HG02588 (cell line): ENCODE measurements around the gene KRTAP5-7.
"Not testable (repeated sequence)": the region's sequence is repeated elsewhere in the genome, so short reads cannot be mapped to it uniquely, and the experiment has no call there.

Experiments
- ATAC-seq: cut with Tn5 transposase; IDR thresholded peaks from one replicate; pipeline ENCODE4 v1.9.1; 2021; ENCODE audit warnings: mild to moderate bottlenecking, moderate library complexity; ENCODE audit not compliant: unreplicated experiment

KRTAP5-7 gene

DNA sequence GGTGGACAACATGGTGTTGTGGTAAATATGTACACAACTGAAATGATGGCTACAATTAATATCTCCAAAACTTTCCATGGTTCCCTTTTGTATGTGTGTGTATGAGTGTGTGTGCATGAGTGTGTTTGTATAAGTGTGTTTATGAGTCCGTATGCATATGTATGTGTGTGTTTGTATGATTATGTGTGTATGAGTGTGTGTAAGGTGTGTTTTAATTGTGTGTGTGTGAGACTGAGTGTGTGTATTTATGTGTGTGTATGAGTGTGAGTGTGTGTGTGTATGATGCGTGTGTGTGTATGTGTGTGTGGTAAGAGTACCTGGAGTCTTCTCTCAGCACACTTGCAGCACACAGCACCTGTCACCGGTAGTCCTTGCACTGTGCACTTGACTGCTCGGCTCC, 29.0 kb downstream of the KRTAP5-7 start:
- no peak for ATAC-seq

DNA sequence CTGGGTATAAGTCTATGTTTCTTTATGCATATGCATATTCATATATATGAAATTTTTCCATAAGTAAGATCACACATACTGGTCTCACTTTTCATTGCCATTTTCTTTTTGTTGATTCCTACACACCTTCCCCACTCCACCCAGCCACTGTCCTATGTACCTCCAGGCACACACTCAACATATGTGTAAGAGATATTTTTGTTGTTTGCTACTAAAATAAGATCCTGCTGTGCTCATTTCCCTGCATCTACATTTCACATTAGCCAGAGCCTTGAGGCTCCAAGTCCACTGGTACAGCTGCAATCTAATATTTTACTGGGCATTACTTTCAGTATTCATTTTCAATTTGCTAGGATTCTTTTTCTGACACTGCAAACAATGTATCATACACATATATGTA, 30.2 kb downstream of the KRTAP5-7 start:
- no peak for ATAC-seq

DNA sequence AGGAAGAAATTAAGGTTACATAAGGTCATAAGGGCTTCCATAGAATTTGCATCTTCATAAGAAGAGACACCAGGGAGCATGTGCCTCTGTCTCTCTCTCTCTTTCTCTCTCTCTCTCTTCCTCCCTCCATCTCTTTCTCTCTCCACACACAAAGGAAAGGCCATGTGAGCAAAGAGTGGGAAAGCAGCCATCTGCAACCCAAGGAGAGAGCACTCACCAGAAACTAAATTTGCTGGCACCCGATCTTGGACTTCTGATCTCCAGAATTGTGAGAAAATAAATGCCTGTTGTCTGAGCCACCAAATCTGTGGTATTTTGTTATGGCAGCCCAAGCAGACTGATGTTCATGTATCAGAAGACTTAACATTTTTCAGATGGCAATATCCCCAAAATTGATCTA, 31.9 kb downstream of the KRTAP5-7 start:
- ATAC-seq: no peak

DNA sequence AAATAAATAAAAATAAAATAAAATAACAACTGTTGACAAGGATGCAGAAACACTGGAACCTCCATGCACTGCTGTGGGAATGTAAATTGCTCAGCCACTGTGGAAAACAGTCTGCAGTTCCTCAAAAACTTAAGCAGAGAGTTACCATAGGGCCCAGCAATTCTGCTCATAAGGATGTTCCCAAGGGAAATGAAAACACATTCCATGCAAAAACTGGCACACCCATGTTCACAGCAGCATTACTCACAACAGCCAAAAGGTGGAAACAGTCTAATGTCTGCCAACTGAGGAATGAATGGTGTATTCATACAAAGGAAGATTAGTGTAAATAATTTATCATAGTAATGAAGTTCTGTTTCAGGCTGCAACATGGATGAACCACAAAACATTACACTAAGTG, 35.1 kb downstream of the KRTAP5-7 start:
- no peak for ATAC-seq

DNA sequence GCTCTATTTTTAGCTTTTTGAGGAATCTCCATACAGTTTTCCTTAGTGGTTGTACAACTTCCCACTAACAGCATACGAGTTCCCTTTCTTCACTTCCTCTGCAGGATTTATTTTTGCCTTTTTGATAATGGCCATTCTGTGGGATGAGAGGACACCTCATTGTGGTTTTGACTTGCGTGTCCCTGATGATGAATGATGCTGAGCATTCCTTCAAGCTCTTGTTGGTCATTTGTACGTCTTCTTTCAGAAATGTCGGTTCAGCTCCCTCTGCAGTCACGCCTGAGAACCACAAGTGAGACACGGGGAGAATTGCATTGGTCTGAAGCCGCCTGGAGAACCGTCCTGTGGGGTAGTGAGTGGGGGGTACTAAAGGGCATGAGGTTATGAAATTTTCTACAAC, 36.3 kb downstream of the KRTAP5-7 start:
- no peak for ATAC-seq

DNA sequence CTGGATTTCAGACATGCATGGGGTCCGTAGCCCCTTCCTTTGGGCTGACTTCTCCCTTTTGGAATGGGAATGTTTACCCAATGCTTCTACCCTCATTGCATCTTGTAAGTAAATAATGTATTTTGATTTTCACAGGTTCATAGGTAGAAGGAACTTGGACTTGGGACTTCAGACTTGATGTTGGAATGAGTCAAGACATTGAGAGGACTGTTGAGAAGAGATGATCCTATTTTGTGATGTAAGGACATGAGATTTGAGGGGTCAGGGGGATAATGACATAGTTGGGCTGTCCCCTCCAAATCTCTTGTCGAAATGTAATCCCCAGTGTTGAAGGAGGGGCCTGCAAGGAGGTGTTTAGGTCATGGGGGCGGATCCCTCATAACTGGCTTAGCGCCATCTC, 37.4 kb downstream of the KRTAP5-7 start:
- no peak for ATAC-seq

DNA sequence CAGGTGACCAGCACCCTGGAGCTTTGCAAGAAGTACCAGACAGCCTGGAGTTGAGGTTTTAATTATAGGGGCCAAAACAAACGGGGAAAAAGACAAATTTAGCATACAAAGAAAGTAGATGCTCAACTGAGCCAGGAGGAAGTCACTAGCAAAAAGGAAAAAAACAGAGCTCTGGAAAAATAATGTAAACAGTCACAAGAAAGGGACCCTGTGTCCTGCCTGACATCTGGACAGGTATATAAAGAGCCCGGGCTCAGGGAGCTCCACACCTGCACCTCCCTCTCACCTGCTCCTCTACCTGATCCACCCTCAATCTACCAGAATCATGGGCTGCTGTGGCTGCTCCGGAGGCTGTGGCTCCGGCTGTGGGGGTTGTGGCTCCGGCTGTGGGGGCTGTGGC, 38.2 kb downstream of the KRTAP5-7 start, which contains the start of gene KRTAP5-10:
Gene KRTAP5-10, plus strand, starts transcription at position 301 of the 400 bp plus-strand sequence. Its CDS starts 25 bp downstream, at position 326.
- no peak for ATAC-seq

DNA sequence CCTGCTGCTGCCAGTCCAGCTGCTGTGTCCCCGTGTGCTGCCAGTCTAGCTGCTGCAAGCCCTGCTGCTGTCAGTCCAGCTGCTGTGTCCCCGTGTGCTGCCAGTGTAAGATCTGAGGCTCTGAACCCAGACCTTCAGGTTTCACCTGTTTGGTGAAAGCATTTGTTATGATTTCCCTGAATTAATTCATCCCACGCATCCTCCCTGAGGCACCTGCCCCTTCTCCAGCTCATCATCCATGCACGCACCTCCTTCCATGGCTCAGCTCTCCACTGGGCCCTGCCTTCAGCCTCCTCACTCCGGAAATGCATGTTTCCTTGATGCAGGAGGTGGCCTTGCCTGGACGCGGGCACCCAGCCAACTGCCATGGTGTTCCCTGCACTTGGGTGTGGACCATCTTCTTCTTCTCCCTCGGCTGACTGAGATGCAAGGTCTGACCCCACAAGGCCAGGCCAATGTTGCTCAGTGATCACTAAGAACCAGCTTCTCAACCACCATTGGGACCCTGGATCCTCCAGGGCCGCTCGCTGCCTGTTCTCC, 39.1 kb downstream of the KRTAP5-7 start:
- no peak for ATAC-seq

DNA sequence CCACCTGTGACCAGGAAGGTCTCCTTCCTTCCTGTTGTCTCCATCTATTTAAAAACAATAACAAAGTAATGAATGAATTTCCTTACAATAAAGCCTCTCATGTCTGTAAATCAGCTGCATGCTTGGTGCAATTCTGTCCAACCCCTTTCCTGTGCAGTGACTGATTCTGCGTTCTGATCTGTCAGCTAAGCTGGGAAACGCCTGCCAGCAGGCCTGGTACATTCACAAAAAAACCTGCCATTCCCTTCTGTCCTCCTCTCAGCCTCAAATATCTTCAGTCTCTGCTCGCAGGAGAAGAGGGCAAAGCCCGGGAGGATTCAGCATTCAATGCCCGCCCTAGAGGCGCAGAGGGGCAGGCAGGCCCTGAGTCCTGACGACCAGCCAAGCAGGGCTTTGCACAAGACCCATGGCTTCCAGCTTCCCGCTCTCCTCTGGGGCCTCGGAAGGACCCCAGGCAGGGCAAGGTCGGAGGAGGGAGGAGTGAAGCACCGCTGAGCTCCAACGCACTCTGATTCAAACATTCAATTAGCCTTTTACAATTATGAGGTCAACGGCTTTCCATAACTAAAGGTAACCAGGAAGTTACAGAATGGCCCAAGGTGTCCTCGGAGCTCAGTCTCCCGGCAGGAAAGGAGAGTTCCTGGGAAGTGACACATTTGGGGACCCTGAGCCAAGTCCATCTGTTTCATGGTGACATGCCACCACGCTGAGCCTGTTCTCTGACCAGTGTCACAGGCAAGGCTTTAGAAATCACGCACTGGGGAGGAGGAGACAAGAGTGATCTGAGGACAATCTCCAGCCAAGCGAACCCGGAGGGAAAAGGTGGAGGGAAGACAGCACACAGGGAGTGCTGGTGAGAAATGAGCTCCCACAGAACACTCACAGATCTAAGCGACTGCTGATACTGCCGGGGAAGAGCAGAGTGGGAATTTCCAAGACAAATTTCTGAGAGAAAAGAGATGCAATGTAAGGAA, 39.8 kb downstream of the KRTAP5-7 start:
- not testable (repeated sequence) for ATAC-seq

DNA sequence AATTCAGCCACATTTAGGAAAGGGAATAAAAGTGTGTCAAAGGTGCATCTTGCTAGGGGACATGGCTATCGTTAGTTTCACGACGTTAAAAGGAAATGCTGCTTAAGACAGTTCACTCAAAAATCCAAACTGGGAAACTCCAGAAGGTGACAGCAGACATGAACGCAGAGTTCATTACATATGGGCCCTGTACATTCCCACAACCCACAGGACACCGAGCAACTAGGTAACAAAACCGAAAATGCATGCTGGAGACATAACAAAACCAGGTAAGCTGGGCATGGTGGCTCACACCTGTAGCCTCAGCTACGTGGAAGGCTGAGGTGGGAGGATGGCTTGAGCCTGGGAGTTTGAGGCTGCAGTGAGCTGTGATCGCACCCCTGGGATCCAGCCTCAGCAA, 40.6 kb downstream of the KRTAP5-7 start:
- not testable (repeated sequence) for ATAC-seq

DNA sequence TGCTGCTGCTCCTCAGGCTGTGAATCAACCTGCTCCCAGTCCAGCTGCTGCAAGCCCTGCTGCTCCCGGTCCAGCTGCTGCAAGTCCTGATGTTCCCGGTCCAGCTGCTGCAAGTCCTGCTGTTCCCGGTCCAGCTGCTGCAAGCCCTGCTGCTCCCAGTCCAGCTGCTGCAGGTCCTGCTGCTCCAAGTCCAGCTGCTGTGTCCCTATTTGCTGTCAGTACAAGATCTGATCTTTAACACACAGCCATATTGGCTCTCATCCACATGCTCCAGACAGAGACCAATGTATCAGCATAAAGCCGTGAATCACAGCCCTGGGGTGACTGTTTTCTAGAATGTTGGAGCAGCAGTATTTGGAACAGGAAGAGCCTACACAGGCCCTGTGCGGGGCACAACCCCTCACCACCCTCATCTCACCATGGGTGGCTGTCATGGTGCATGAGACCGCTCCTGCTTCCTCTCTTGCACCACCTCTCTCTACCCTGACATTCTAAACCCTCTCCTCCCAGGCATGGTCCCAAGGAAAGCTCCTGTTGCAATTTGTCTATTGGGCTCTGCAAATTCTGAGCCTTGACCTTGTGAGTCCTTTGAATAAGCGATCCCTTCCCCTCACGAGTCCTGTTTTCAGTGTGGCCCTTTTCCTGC, 41.8 kb downstream of the KRTAP5-7 start:
- ATAC-seq: no peak

DNA sequence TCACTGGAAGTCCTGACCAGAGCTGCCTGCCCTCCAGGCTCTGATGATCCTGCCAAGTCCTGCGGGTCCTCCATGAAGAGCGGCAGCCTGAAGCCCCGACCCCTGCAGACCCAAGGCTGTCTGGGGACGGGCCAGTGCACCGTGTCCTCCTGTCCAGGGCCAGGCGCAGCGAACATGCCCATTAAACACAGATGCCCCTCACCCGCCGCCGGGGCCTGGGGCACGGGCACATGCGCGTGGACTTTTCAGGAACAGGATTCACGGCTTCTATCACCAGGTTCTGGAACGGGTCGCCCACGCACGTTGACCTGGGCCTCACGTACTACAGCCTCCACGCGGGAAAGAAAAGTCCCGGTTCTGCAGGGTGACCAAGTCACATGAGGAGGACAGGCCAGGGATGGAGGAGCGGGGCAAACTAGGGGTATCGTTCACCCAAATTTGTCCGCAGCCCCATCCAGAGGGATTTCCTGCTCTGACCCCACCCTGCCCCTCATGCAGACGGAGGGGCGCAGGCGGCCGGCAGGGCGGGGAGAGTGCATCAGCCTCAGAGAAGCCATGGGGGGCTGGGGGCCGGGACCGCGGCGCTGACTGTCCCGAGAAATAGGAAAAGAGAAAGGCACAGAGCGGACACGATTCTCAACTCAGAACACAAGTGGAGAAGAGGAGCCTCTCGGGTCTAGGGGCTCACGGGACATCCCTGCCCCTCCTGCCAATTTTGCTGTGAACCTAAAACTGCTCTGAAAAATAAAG, 44.2 kb downstream of the KRTAP5-7 start:
- ATAC-seq: not testable (repeated sequence)

DNA sequence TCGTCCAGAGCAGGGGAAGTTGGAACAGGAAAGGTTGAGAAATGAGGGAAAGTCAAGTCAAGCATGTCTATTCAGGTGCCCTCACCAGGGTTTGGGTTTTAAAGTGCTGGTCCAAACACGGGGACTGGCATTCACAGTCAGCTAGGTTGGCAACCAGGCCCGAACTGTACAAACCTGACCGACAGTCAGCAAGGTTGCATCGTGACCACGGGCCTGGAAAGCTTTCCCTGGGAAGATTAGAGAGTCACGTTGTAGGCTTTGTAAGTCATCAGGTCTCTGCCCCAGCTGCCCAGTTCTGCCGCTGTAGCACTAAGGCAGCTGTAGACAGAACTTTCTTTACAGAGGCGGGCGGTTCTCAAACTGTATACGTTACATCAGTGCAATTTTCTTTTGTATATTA, 45.7 kb downstream of the KRTAP5-7 start:
- no peak for ATAC-seq

DNA sequence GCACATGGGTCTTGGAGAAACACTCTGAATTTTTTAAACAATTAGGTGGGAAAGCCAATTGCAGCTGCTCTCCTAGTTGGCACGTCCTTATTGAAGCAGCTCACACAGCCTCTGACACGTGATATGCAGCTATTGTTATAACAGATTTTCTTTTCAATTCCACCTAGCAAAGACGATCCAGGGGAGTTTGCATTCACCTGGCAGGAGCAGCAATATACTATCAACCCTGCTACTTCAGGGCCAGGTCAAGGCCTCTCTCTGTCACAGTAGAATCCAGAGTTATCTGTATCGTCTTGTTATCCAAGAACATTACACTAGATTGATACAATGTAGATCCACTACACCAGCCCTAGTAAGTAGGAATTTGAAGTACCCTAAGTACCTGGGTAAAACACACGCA, 47.4 kb downstream of the KRTAP5-7 start:
- ATAC-seq: no peak

DNA sequence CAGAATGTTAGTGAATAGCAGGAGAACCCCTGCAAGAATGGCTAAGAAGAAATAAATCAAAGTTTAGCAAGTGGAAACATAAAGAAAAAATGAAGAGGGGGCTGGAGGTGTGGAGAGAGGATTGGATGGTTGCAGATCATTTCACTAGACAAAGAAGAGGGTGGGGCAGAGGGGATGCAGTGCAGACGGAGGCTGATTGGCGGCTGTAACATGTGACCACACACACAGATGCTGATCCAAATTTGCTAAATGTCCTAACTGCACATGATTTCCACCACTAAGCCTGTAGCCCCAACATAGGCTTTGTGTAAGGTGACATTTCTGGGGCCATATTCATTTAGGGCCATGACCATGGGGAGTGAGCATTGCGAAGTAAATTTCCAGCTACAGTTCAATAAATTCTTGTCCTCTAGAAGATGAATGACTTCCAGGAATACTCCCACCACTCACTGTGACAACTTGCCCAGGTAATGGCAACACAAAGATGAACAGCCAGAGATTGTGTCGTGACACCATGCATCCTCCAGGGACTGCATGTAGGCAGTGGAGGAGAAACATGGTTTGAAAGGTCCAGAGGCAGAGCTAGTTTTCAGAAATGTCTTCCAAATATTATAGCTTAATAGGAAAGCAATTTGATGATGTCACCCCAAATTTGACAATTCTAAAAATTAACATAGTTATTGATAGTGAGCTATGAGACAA, 48.8 kb downstream of the KRTAP5-7 start:
- ATAC-seq: no peak

DNA sequence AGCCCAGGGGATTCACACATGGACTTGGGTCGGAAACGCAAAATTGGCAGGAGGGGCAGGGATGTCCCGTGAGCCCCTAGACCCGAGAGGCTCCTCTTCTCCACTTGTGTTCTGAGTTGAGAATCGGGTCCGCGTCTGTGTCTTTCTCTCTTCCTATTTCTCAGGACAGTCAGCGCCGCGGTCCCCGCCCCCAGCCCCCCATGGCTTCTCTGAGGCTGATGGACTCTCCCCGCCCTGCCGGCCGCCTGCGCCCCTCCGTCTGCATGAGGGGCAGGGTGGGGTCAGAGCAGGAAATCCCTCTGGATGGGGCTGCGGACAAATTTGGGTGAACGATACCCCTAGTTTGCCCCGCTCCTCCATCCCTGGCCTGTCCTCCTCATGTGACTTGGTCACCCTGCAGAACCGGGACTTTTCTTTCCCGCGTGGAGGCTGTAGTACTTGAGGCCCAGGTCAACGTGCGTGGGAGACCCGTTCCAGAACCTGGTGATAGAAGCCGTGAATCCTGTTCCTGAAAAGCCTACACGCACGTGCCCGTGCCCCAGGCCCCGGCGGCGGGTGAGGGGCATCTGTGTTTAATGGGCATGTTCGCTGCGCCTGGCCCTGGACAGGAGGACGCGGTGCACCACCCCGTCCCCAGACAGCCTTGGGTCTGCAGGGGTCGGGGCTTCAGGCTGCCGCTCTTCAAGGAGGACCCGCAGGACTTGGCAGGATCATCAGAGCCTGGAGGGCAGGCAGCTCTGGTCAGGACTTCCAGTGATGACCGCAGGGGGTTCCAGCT, 49.8 kb downstream of the KRTAP5-7 start:
- ATAC-seq: not testable (repeated sequence)

DNA sequence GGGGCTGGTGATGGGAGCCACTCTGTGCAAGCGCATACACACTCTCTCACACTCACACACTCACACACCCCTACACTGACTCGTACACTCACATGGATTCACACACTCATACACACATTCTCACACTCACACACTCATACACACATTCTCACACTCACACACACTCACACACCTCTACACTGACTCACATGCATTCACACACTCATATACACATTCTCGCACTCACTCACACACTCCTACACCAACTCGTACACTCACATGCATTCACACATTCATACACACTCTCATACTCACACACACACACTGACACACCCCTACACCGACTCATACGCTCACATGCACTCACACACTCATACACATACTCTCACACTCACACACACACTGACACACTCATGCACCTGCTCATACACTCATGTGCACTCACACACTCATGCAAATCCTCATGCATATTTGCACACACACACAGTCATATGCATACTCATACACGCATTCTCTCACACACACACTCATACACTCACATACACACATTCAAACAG, 50.5 kb downstream of the KRTAP5-7 start:
- ATAC-seq: no peak
